B cell (primary cell): Measurements from ENCODE around the gene DTNBP1. TPM values are rescaled to one million over a fixed set of nuclear protein-coding genes. Genes with fewer than 3 reads are reported as not detected.

ENCODE experiments used
- ATAC-seq: fragments of 200-7000 bp; cut with Tn5 transposase; one replicate; pipeline ENCODE4 v1.10.0; 2021; ENCODE audit warnings: low read depth, mild to moderate bottlenecking, moderate number of reproducible peaks, moderate library complexity
- CTCF ChIA-PET: fragments of 350-600 bp; sonication (Branson Sonifier 250); formaldehyde crosslinking; loops from one replicate; lab custom pipeline; 2021; ENCODE audit warnings: antibody characterized with exemption, inconsistent platforms; lab: Charles Lee
- POLR2A ChIA-PET: fragments of 350-600 bp; sonication (Branson Sonifier 250); formaldehyde crosslinking; loops from one replicate; lab custom pipeline; 2021; ENCODE audit warnings: antibody characterized with exemption; lab: Charles Lee
- DNase-seq: peaks from one replicate; pipeline ENCODE4 v3.0.0; 2013
- H2AFZ ChIP-seq: 2 replicates; pipeline ENCODE4 v1.6.1; 2012; ENCODE audit warnings: mild to moderate bottlenecking, low read depth, low read length; ENCODE audit not compliant: insufficient read depth, poor library complexity, severe bottlenecking
- H3K27ac ChIP-seq, 2 donors: 1 replicate in 1 of 2; 2 replicates in 1 of 2; pipeline ENCODE4 v1.5.1; 2012 to 2013; ENCODE audit warnings: low read length in 2 of 2, mild to moderate bottlenecking in 2 of 2, moderate library complexity in 1 of 2
- H3K27me3 ChIP-seq, 4 experiments: fragments of 200-600 bp in 1 of 4; sonication (generic) in 1 of 4; replicated peaks in 1 of 4; 1 replicate in 2 of 4; 2 replicates in 2 of 4; pipeline versions ENCODE4 v1.6.1 to v1.7.0; 2013 to 2016; ENCODE audit warnings: low read length in 3 of 4, mild to moderate bottlenecking in 2 of 4, mixed read lengths in 1 of 4, moderate library complexity in 1 of 4; ENCODE audit not compliant: insufficient read depth in 4 of 4, control insufficient read depth in 3 of 4; ENCODE audit errors: control extremely low read depth in 1 of 4
- H3K36me3 ChIP-seq, 2 experiments: replicated peaks in 1 of 2; 1 replicate in 1 of 2; 2 replicates in 1 of 2; pipeline versions ENCODE4 v1.6.1 to v1.7.1; 2013; ENCODE audit warnings: low read length in 1 of 2; ENCODE audit not compliant: insufficient read depth in 2 of 2, control insufficient read depth in 1 of 2; ENCODE audit errors: control extremely low read depth in 1 of 2, extremely low read depth in 1 of 2
- H3K4me1 ChIP-seq, 2 donors: fragments of 200-600 bp in 1 of 2; sonication (generic) in 1 of 2; 1 replicate in 1 of 2; 2 replicates in 1 of 2; pipeline versions ENCODE4 v1.5.1 to v1.6.1; 2013 to 2017; ENCODE audit warnings: low read length in 2 of 2; ENCODE audit not compliant: control insufficient read depth in 2 of 2, insufficient read depth in 2 of 2
- H3K4me2 ChIP-seq: replicated peaks from 2 replicates; pipeline ENCODE3; 2012; ENCODE audit warnings: mild to moderate bottlenecking, low read depth, low read length; ENCODE audit not compliant: poor library complexity, severe bottlenecking
- H3K4me3 ChIP-seq, 5 experiments: fragments of 200-600 bp in 1 of 5; sonication (generic) in 1 of 5; 1 replicate in 3 of 5; 2 replicates in 2 of 5; pipeline versions ENCODE4 v1.5.1 to v1.7.0; 2011 to 2016; ENCODE audit warnings: low read length in 4 of 5, mild to moderate bottlenecking in 4 of 5, low read depth in 2 of 5, control low read depth in 1 of 5, moderate library complexity in 1 of 5; ENCODE audit not compliant: insufficient read depth in 1 of 5; ENCODE audit errors: control extremely low read depth in 1 of 5, extremely low read depth in 1 of 5
- H3K79me2 ChIP-seq: fragments of 200-600 bp; sonication (generic); one replicate; pipeline ENCODE4 v1.6.0; 2016; ENCODE audit warnings: low read length; ENCODE audit not compliant: control insufficient read depth, insufficient read depth
- H3K9ac ChIP-seq: fragments of 200-600 bp; sonication (generic); 2 replicates; pipeline ENCODE4 v1.6.1; 2017; ENCODE audit warnings: mild to moderate bottlenecking, low read length, moderate library complexity
- H3K9me3 ChIP-seq, 3 donors: one replicate each; pipeline versions ENCODE4 v1.6.1 to v1.7.1; 2013; ENCODE audit warnings: low read length in 2 of 3; ENCODE audit not compliant: control insufficient read depth in 2 of 3, insufficient read depth in 1 of 3; ENCODE audit errors: control extremely low read depth in 1 of 3
- H4K20me1 ChIP-seq: 2 replicates; pipeline ENCODE4 v1.6.0; 2012; ENCODE audit warnings: mild to moderate bottlenecking, low read length; ENCODE audit not compliant: insufficient read depth, control insufficient read depth, poor library complexity, severe bottlenecking
- H3K27ac Mint-ChIP-seq: one replicate; pipeline ENCODE4 v1.8.0; 2021; ENCODE audit warnings: mixed read lengths
- H3K27me3 Mint-ChIP-seq: one replicate; pipeline ENCODE4 v1.8.0; 2021; ENCODE audit warnings: mixed read lengths
- H3K4me1 Mint-ChIP-seq: one replicate; pipeline ENCODE4 v1.8.0; 2021; ENCODE audit warnings: mixed read lengths
- H3K4me3 Mint-ChIP-seq: one replicate; pipeline ENCODE4 v1.8.0; 2021; ENCODE audit warnings: mixed read lengths
- H3K9me3 Mint-ChIP-seq: one replicate; pipeline ENCODE4 v1.8.0; 2022; ENCODE audit warnings: mixed read lengths; ENCODE audit not compliant: insufficient read depth
- EZH2 ChIP-seq: IDR thresholded peaks from 2 replicates; pipeline ENCODE4 v1.6.1; 2012; ENCODE audit warnings: borderline replicate concordance, low read depth, mild to moderate bottlenecking, moderate library complexity, low read length; ENCODE audit not compliant: insufficient read depth, poor library complexity, severe bottlenecking
- whole genome bisulfite sequencing: methylation state at CpG from one replicate; pipeline ENCODE4 v1.1.5; 2013; ENCODE audit warnings: missing lambda C conversion rate; ENCODE audit not compliant: insufficient coverage; 5-methylcytosine and 5-hydroxymethylcytosine counted together
- intact Hi-C: fragments of 100-400 bp; cut with micrococcal nuclease; formaldehyde crosslinking; loops from one replicate; pipeline ENCODE4 v1.10.0; 2022
- polyA minus RNA-seq: library from RNA; depleted of rRNA, polyadenylated mRNA; stranded (reverse); fragments of >200 nt; gene quantifications from 2 replicates; pipeline ENCODE4 v1.2.3, GENCODE V29; 2012
- polyA plus RNA-seq: library from polyadenylated mRNA; depleted of rRNA; stranded (reverse); fragments of >200 nt; gene quantifications from 2 replicates; pipeline ENCODE4 v1.2.3, GENCODE V29; 2012
- total RNA-seq, 2 donors: library from RNA; stranded (reverse); fragments of 120-200 nt in 1 of 2; gene quantifications; 1 replicate in 1 of 2; 2 replicates in 1 of 2; pipeline versions ENCODE4 v1.2.3 to v1.2.4, GENCODE V29; 2013 to 2022
- TF ChIP-seq, protein P1 (sequence below): fragments of 200-600 bp; IDR thresholded peaks from one replicate; pipeline ENCODE4 v1.8.0; 2022; ENCODE audit warnings: antibody characterized with exemption, mild to moderate bottlenecking

Gene DTNBP1, protein sequence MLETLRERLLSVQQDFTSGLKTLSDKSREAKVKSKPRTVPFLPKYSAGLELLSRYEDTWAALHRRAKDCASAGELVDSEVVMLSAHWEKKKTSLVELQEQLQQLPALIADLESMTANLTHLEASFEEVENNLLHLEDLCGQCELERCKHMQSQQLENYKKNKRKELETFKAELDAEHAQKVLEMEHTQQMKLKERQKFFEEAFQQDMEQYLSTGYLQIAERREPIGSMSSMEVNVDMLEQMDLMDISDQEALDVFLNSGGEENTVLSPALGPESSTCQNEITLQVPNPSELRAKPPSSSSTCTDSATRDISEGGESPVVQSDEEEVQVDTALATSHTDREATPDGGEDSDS
- total RNA-seq (73.0 and 73.6 TPM in 2 replicates), polyA plus RNA-seq (31.4 and 46.9 TPM in 2 replicates), polyA minus RNA-seq (19.2 and 44.3 TPM in 2 replicates)
- total RNA-seq (2013) = 15.5 TPM

DNA sequence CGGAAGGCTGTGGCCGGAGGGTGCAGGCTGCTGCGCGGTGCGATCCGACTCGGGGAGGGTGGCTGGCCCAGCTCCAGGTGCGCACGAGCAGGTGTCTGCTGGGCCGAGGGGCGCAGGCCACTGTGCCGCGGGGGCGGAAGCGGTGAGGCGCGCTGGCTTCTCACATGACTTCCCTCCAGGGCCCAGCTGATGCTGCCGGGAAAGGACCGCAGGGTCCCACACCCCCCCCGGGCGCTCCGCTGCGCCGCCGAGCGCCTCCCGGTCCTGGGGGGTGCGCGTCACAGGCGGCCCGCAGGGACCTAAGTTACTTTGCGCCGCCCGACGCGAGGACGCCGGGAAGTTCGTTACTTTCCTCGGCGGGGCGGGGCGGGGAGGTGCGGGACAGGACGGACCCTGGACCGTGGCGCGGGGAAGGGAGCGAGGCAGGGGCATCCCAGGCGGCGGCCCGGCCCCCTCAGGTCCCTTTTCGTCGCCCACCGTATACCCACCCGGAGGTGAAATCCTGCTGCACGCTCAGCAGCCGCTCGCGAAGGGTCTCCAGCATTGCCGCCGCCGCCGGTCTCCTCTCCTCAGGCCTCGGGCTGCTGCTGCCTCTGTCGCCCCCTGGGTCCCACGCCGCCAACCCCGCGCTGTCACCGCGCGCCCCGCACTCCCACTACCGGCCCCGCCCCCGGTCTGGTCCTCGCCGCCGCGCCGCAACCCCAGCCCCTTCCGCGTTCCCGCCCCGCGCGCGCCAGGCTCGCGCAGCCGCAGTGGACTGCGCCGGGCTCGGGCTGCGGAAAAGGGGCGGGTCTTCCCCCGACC is at the start of gene DTNBP1:
TSS of gene DTNBP1 (minus strand) at position 703 of the 804 bp plus-strand sequence. CDS start at position 544, 159 bp downstream.
- POLR2A ChIA-PET = interaction anchor here (0.6 to 1.0 kb wide), 3 partner anchors 468 to 1567 kb away, joined by 3 to 9 read pairs (median 6); no protein-coding TSS in a partner anchor
- no peaks in the 10 kb centered on the region for H3K27me3 ChIP-seq
- under 1% methylated on average over 98 of the region's 98 CpGs for WGBS
- no peaks in the 10 kb centered on the region for H3K9me3 Mint-ChIP-seq
- peaks cover 0 to 5% of the 10 kb centered on the region in 2 experiments for H3K36me3 ChIP-seq
- peaks cover 51% of the 10 kb centered on the region for H3K4me1 Mint-ChIP-seq
- H3K4me3 Mint-ChIP-seq = peak within 1 kb of the TSS; percentile 94
- DNase-seq = peak; percentile 95
- H4K20me1 ChIP-seq = peaks cover 11% of the 10 kb centered on the region
- no peaks in the 10 kb centered on the region for H3K27me3 Mint-ChIP-seq
- H3K4me2 ChIP-seq = peak within 1 kb of the TSS; percentile 96
- H3K27ac Mint-ChIP-seq = peak within 1 kb of the TSS; percentile 95
- peaks cover 35% of the 10 kb centered on the region for H3K79me2 ChIP-seq
- H3K4me3 ChIP-seq = peak within 1 kb of the TSS; percentile 50 to 97 (median 78)
- H2AFZ ChIP-seq = peak within 1 kb of the TSS; percentile 66
- H3K4me1 ChIP-seq = peaks cover 36 to 49% of the 10 kb centered on the region in 2 donors
- peak; percentile 73 for ATAC-seq
- TF ChIP-seq EZH2 = no peak
- TF ChIP-seq, protein P1, sequence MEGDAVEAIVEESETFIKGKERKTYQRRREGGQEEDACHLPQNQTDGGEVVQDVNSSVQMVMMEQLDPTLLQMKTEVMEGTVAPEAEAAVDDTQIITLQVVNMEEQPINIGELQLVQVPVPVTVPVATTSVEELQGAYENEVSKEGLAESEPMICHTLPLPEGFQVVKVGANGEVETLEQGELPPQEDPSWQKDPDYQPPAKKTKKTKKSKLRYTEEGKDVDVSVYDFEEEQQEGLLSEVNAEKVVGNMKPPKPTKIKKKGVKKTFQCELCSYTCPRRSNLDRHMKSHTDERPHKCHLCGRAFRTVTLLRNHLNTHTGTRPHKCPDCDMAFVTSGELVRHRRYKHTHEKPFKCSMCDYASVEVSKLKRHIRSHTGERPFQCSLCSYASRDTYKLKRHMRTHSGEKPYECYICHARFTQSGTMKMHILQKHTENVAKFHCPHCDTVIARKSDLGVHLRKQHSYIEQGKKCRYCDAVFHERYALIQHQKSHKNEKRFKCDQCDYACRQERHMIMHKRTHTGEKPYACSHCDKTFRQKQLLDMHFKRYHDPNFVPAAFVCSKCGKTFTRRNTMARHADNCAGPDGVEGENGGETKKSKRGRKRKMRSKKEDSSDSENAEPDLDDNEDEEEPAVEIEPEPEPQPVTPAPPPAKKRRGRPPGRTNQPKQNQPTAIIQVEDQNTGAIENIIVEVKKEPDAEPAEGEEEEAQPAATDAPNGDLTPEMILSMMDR = no peak
- peak within 1 kb of the TSS; percentile 85 for H3K9ac ChIP-seq
- H3K27ac ChIP-seq = peak within 1 kb of the TSS; percentile 91 to 97
- CTCF ChIA-PET = interaction anchor here (1.4 kb wide), 1 partner anchor 466 kb away, joined by 5 read pairs; the partner anchor contains the start of gene MYLIP
- intact Hi-C loops = loop anchor here (1.0 to 5.0 kb wide), 6 partner anchors 29 to 1850 kb away; partner anchors contain the start of genes MCUR1 and MYLIP
- H3K9me3 ChIP-seq = no peaks in the 10 kb centered on the region
